ENCODE data around the gene PACC1. TPM values are rescaled to one million over a fixed set of nuclear protein-coding genes. Genes with fewer than 3 reads are reported as not detected.

The PACC1 gene
- polyA plus RNA-seq, 4 donors = 0.67 to 4.1 (median 2.5) TPM

GRCh38 chr1:212351588-212352362, 62.9 kb downstream of the PACC1 start:
- H3K36me3 ChIP-seq (ENCODE audit: control insufficient read depth in 3 of 3, insufficient read depth in 2 of 3, low read depth in 1 of 3, low read length in 3 of 3) = peaks cover 6 to 31% (median 16%) of the 10 kb centered on the region in 3 donors
- 92 to 96% (median 94%) methylated on average over 10 of the region's 10 CpGs for WGBS, 3 donors
- DNase-seq (no peak), FAIRE-seq (no peak)
- H3K4me1 ChIP-seq (ENCODE audit: control insufficient read depth in 3 of 3, insufficient read depth in 2 of 3, low read depth in 1 of 3, low read length in 2 of 3) = no peaks in the 10 kb centered on the region
- no peaks in the 10 kb centered on the region for H3K9me3 ChIP-seq (ENCODE audit: control insufficient read depth in 2 of 2, insufficient read depth in 1 of 2, low read depth in 1 of 2, low read length in 1 of 2)
- no peaks in the 10 kb centered on the region for H3K27me3 ChIP-seq (ENCODE audit: control insufficient read depth in 3 of 3, insufficient read depth in 3 of 3, low read length in 3 of 3)
- H3K4me3 ChIP-seq (ENCODE audit: low read depth in 1 of 3, low read length in 3 of 3) = no peak overlapping the region
- no peak overlapping the region for H3K27ac ChIP-seq (ENCODE audit: low read depth in 1 of 3, low read length in 2 of 3)

GRCh38 chr1:212346601-212347000, 68.1 kb downstream of the PACC1 start:
- Histone ChIP-seq H3K9me3 (ENCODE audit: control insufficient read depth in 2 of 2, insufficient read depth in 1 of 2, low read depth in 1 of 2, low read length in 1 of 2) (no peaks in the 10 kb centered on the region), H3K4me3 (ENCODE audit: low read depth in 1 of 3, low read length in 3 of 3) (no peak overlapping the region), H3K27me3 (ENCODE audit: control insufficient read depth in 3 of 3, insufficient read depth in 3 of 3, low read length in 3 of 3) (no peaks in the 10 kb centered on the region), H3K36me3 (ENCODE audit: control insufficient read depth in 3 of 3, insufficient read depth in 2 of 3, low read depth in 1 of 3, low read length in 3 of 3) (peaks cover 2 to 27% (median 5%) of the 10 kb centered on the region in 3 donors), H3K27ac (ENCODE audit: low read depth in 1 of 3, low read length in 2 of 3) (no peak overlapping the region), H3K4me1 (ENCODE audit: control insufficient read depth in 3 of 3, insufficient read depth in 2 of 3, low read depth in 1 of 3, low read length in 2 of 3) (no peaks in the 10 kb centered on the region)
- no peak for FAIRE-seq
- WGBS, 3 donors = 90 to 94% (median 91%) methylated on average over 1 of the region's 1 CpG
- no peak for DNase-seq

- 95 to 98% (median 98%) methylated on average over 4 of the region's 4 CpGs for WGBS, 3 donors
- Histone ChIP-seq H3K27me3 (ENCODE audit: control insufficient read depth in 3 of 3, insufficient read depth in 3 of 3, low read length in 3 of 3) (no peaks in the 10 kb centered on the region), H3K9me3 (ENCODE audit: control insufficient read depth in 2 of 2, insufficient read depth in 1 of 2, low read depth in 1 of 2, low read length in 1 of 2) (no peaks in the 10 kb centered on the region), H3K36me3 (ENCODE audit: control insufficient read depth in 3 of 3, insufficient read depth in 2 of 3, low read depth in 1 of 3, low read length in 3 of 3) (peaks cover 2 to 21% (median 5%) of the 10 kb centered on the region in 3 donors), H3K27ac (ENCODE audit: low read depth in 1 of 3, low read length in 2 of 3) (no peak overlapping the region), H3K4me3 (ENCODE audit: low read depth in 1 of 3, low read length in 3 of 3) (no peak overlapping the region), H3K4me1 (ENCODE audit: control insufficient read depth in 3 of 3, insufficient read depth in 2 of 3, low read depth in 1 of 3, low read length in 2 of 3) (no peaks in the 10 kb centered on the region)
- FAIRE-seq (no peak), DNase-seq (no peak)
Observed at GRCh38 chr1:212344905-212345304, 69.8 kb downstream of the PACC1 start.

GRCh38 chr1:212341090-212341489, 73.6 kb downstream of the PACC1 start:
- H3K4me1 ChIP-seq (ENCODE audit: control insufficient read depth in 3 of 3, insufficient read depth in 2 of 3, low read depth in 1 of 3, low read length in 2 of 3) = no peaks in the 10 kb centered on the region
- H3K27ac ChIP-seq (ENCODE audit: low read depth in 1 of 3, low read length in 2 of 3) = no peak overlapping the region
- FAIRE-seq (no peak), DNase-seq (no peak)
- H3K27me3 ChIP-seq (ENCODE audit: control insufficient read depth in 3 of 3, insufficient read depth in 3 of 3, low read length in 3 of 3) = no peaks in the 10 kb centered on the region
- 93 to 95% (median 95%) methylated on average over 1 of the region's 1 CpG for WGBS, 3 donors
- no peak overlapping the region for H3K4me3 ChIP-seq (ENCODE audit: low read depth in 1 of 3, low read length in 3 of 3)
- no peaks in the 10 kb centered on the region for H3K9me3 ChIP-seq (ENCODE audit: control insufficient read depth in 2 of 2, insufficient read depth in 1 of 2, low read depth in 1 of 2, low read length in 1 of 2)
- H3K36me3 ChIP-seq (ENCODE audit: control insufficient read depth in 3 of 3, insufficient read depth in 2 of 3, low read depth in 1 of 3, low read length in 3 of 3) = peaks cover 2 to 21% (median 5%) of the 10 kb centered on the region in 3 donors

- WGBS, 3 donors = 93 to 95% (median 93%) methylated on average over 2 of the region's 2 CpGs
- Histone ChIP-seq H3K9me3 (ENCODE audit: control insufficient read depth in 2 of 2, insufficient read depth in 1 of 2, low read depth in 1 of 2, low read length in 1 of 2) (no peaks in the 10 kb centered on the region), H3K4me3 (ENCODE audit: low read depth in 1 of 3, low read length in 3 of 3) (no peak overlapping the region), H3K27ac (ENCODE audit: low read depth in 1 of 3, low read length in 2 of 3) (no peak overlapping the region), H3K27me3 (ENCODE audit: control insufficient read depth in 3 of 3, insufficient read depth in 3 of 3, low read length in 3 of 3) (no peaks in the 10 kb centered on the region), H3K36me3 (ENCODE audit: control insufficient read depth in 3 of 3, insufficient read depth in 2 of 3, low read depth in 1 of 3, low read length in 3 of 3) (peaks cover 2 to 20% (median 5%) of the 10 kb centered on the region in 3 donors), H3K4me1 (ENCODE audit: control insufficient read depth in 3 of 3, insufficient read depth in 2 of 3, low read depth in 1 of 3, low read length in 2 of 3) (no peaks in the 10 kb centered on the region)
- no peak for DNase-seq
- no peak for FAIRE-seq
Observed at GRCh38 chr1:212329105-212329504, 85.6 kb downstream of the PACC1 start.

- no peak for FAIRE-seq
- no peaks in the 10 kb centered on the region for H3K9me3 ChIP-seq (ENCODE audit: control insufficient read depth in 2 of 2, insufficient read depth in 1 of 2, low read depth in 1 of 2, low read length in 1 of 2)
- H3K36me3 ChIP-seq (ENCODE audit: control insufficient read depth in 3 of 3, insufficient read depth in 2 of 3, low read depth in 1 of 3, low read length in 3 of 3) = peaks cover 0 to 20% (median 3%) of the 10 kb centered on the region in 3 donors
- H3K4me1 ChIP-seq (ENCODE audit: control insufficient read depth in 3 of 3, insufficient read depth in 2 of 3, low read depth in 1 of 3, low read length in 2 of 3) = no peaks in the 10 kb centered on the region
- WGBS, 3 donors = 78 to 89% (median 87%) methylated on average over 4 of the region's 4 CpGs
- H3K27me3 ChIP-seq (ENCODE audit: control insufficient read depth in 3 of 3, insufficient read depth in 3 of 3, low read length in 3 of 3) = no peaks in the 10 kb centered on the region
- no peak for DNase-seq
- no peak overlapping the region for H3K4me3 ChIP-seq (ENCODE audit: low read depth in 1 of 3, low read length in 3 of 3)
- no peak overlapping the region for H3K27ac ChIP-seq (ENCODE audit: low read depth in 1 of 3, low read length in 2 of 3)
Observed at GRCh38 chr1:212328248-212328647, 86.4 kb downstream of the PACC1 start.

GRCh38 chr1:212326541-212326940, 88.1 kb downstream of the PACC1 start:
- H3K4me3 ChIP-seq (ENCODE audit: low read depth in 1 of 3, low read length in 3 of 3) = no peak overlapping the region
- 66 to 96% (median 82%) methylated on average over 3 of the region's 3 CpGs for WGBS, 3 donors
- peak in 1 of 2 donors; percentile 37 for DNase-seq
- H3K27ac ChIP-seq (ENCODE audit: low read depth in 1 of 3, low read length in 2 of 3) = no peak overlapping the region
- H3K4me1 ChIP-seq (ENCODE audit: control insufficient read depth in 3 of 3, insufficient read depth in 2 of 3, low read depth in 1 of 3, low read length in 2 of 3) = no peaks in the 10 kb centered on the region
- H3K9me3 ChIP-seq (ENCODE audit: control insufficient read depth in 2 of 2, insufficient read depth in 1 of 2, low read depth in 1 of 2, low read length in 1 of 2) = no peaks in the 10 kb centered on the region
- H3K27me3 ChIP-seq (ENCODE audit: control insufficient read depth in 3 of 3, insufficient read depth in 3 of 3, low read length in 3 of 3) = no peaks in the 10 kb centered on the region
- no peak for FAIRE-seq
- peaks cover 0 to 17% (median 3%) of the 10 kb centered on the region in 3 donors for H3K36me3 ChIP-seq (ENCODE audit: control insufficient read depth in 3 of 3, insufficient read depth in 2 of 3, low read depth in 1 of 3, low read length in 3 of 3)

GRCh38 chr1:212323066-212323465, 91.6 kb downstream of the PACC1 start:
- DNase-seq (no peak), FAIRE-seq (no peak)
- Histone ChIP-seq H3K27me3 (ENCODE audit: control insufficient read depth in 3 of 3, insufficient read depth in 3 of 3, low read length in 3 of 3) (no peaks in the 10 kb centered on the region), H3K27ac (ENCODE audit: low read depth in 1 of 3, low read length in 2 of 3) (no peak overlapping the region), H3K4me3 (ENCODE audit: low read depth in 1 of 3, low read length in 3 of 3) (no peak overlapping the region), H3K4me1 (ENCODE audit: control insufficient read depth in 3 of 3, insufficient read depth in 2 of 3, low read depth in 1 of 3, low read length in 2 of 3) (no peaks in the 10 kb centered on the region), H3K36me3 (ENCODE audit: control insufficient read depth in 3 of 3, insufficient read depth in 2 of 3, low read depth in 1 of 3, low read length in 3 of 3) (peaks cover 0 to 4% (median 0%) of the 10 kb centered on the region in 3 donors), H3K9me3 (ENCODE audit: control insufficient read depth in 2 of 2, insufficient read depth in 1 of 2, low read depth in 1 of 2, low read length in 1 of 2) (no peaks in the 10 kb centered on the region)
- WGBS, 3 donors = 45 to 65% (median 61%) methylated on average over 3 of the region's 3 CpGs
